Activated T-cell treated with anti-CD3 and anti-CD28 coated beads for 1 hour (primary cell): ENCODE results near the gene EYS.

Experiments used
- DNase-seq: peaks from one replicate; pipeline ENCODE4 v3.0.0-alpha.2; 2020; ENCODE audit warnings: low read depth

EYS gene

DNA sequence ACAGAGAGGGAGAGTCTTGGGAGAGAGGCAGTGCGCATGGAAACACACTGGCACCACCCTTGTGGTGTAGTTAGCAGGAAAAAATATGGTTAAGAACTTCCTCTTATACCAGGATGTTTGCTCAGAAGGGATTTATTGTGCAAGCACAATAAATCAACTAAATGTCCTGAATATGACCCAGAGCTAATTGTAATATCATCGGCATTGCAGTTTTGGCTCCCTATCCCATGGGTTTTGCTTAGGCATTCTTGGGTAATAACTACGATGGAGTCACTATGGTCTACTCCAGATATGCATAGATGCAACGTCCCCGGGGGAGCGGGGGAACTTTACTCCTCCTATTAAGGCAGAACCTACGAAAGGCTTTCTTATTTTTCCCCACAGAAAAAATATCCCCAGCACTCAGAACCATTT is 751.6 kb downstream of the EYS start:
- no peak for DNase-seq

DNA sequence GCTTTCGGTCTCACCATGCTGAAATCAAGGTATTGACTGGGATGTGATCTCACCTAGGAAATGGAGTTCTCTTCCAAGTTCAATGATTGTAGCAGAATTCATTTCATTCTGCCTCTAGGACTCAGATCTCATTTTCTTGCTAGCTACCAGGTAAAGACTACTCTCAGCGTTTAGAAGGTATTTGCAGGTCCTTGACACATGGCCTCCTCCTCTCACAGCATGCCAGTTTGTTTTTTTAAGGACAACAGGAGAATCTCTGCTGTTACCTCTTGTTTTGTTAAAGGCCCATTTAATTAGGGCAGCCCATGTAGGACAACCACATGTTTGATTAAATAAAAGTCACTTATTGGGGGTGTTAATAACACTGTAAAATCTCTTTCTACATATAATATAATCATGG is 757.8 kb downstream of the EYS start:
- DNase-seq: no peak

DNA sequence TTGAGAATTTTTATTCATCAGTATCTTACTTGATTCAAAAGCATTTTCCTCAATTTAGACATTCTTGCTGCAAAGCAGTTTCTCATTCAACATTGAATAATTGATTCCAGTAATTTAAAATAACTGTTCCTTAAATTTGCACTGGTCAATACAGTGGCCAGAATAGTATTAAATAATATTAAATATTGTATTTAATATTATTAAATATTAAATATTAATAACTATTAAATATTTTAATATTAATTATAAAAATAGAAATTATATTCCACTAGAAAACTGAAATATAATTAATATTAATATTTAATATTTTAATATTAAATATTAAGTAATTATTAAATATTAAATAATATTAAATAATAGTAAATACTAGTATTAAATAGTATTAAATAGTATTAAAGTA is 758.8 kb downstream of the EYS start:
- no peak for DNase-seq

DNA sequence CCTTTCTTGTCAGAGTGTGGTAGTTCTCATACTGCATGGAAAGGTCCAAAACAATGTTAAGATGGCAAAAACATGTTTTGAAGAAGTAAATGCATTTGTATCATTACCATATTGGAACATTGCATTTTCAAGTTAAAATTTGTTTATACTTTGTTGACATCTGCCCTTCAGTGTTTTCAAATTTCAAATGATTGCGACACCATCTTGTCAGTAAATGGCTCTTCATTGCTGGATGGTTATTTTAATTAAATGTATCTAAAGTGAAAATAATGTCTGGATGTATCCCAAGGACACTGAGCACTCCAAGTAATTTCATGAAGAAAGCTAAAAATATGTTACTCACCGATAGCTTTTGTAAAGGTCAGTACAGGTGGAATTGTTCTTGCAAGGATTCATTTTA is 761.6 kb downstream of the EYS start:
- no peak for DNase-seq

DNA sequence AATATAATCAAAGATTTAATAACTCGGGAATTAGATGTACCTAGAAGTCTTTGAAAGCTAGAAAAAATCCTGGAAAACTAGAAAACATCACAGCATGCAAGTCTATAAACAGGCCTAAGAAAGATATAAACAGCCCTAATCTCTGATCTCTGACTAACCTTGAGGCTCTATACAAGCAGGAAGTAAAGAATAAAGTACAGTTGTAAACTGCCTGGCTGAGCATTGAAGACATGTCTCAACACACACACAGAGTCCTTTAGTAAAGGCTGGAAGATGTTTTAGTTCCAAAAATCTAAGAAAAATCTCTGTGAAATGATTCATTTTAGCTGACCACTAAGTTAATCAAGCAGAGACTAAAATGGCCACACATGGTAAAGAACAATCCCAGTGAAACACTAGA is 774.5 kb downstream of the EYS start:
- DNase-seq: no peak

DNA sequence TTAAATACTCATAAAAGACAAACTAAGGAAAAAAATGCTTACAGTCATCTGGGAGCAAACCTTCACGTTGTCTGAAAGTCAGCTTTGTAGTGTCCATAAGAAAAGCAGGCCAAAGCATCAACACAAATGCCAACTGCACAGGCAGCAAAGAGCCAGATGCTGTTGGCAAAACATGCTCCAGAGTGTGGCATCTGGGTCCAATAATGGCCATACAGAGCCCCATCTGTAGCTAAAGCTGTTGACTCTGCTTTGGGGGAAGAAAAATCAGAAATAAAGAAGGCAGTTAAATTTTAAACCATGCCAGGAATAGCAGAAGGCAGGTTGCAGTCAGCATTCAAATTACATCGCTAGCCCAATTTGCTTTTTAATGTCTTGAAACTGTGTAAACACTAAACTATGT is 776.3 kb downstream of the EYS start:
- no peak for DNase-seq

DNA sequence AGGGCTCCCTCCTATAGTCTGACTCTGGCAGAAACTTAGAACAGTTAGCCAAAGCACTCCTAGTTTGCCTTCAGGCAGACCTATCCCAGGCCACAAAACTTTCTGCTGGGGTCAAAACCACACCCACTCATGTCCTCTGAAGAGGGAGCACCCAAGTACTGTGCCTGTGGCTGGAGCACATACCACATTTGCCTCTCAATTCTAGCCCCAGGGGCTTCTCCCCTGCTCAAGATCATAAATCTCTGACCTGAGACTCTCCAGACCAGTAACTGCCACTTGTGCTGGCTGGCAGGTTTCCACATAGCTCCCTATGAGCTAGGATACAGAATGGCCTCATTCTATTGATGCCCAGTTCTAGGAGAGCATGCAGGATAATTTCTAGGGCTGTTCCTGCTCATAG is 781.0 kb downstream of the EYS start:
- DNase-seq: no peak

DNA sequence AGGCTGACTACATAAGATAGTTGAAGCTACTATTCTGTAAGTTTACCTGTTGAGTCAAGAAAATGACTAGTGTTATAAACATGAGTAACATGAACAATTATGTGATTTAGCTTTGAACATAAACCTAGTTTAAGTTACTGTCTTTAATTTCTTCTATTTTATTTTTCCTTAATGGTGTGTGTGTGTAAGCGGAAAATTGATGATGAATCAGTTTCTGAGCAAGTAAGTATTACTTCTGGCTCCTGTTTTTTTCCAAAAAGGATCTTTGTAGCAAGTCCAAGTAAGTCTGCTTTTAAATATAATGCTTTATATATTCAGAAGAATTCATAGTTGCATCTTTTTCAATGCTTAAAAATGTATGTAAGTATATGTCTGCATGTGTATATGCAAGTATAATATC is 786.8 kb downstream of the EYS start:
- no peak for DNase-seq

DNA sequence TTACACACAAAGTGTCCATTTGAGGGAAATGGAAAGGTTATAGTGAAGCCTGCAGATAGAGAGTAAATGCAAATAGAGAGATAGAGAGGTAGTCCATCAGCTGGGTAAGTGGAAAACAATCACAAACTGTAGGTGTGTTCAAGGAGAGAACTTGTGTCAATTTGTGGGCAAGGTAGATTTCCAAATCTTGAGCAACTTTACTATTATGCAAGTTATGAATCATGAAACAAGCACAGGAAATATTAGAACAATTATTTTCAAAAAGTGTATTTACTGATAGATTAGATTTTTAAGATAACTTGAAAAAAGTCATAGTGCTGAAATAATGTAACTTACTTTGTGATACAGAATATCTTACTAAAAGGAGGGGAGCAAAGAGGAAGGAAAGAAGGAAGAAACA is 792.9 kb downstream of the EYS start:
- DNase-seq: no peak

DNA sequence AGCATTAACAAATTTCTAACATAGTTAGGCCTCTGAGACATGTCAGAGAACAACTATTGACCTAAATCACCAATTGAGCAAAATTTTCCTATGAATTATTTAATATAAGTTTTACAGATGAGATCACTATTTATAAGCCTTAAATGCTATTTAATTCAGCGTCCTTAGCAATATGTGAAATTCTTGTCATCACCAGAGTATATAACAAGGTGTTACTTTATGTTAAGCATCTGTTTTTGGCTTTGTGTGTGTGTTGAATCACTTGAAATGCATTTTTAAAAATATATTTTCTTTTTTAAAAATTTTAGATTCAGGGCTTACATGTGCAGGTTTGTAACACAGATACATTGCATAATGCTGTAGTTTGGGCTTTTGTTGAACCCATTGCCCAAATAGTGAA is 794.1 kb downstream of the EYS start:
- no peak for DNase-seq

DNA sequence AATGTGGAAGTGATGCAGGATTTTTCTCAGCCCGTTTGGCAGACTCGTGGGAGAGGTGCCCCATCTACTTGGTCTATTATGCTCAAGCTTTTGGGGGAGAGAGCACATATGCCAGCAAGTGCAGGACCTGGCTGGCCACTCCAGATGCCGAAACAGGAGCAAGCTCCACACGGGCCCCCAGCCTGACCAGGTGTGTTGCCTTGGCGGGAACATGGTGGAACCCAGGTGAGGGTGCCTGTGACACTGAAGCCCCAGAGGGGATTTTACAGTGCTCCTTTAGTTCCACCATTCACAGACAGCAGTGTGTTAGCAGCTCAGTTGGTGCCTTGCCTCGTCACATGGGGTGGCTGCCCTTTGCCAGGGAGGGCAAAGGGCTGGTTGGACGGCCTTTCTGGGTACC is 798.9 kb downstream of the EYS start:
- DNase-seq: no peak

DNA sequence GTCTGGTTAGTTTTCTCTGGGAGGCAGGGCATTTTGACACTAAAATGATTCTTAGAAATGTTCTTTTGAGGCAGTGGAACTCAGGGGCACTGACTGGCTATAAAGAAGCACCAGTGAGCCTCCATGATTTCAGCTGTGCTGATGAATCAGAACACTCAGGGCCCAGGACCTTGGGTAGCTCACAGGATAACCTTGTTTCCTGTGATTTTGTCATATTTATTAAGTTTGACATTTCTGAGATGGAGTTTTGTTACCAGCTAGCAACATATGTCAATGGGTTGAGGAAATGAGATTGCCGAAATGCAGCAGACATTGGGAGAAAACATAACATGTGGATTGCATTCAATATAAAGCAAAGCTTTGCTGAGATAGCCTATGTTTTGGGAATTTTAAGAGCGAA is 802.4 kb downstream of the EYS start:
- no peak for DNase-seq

DNA sequence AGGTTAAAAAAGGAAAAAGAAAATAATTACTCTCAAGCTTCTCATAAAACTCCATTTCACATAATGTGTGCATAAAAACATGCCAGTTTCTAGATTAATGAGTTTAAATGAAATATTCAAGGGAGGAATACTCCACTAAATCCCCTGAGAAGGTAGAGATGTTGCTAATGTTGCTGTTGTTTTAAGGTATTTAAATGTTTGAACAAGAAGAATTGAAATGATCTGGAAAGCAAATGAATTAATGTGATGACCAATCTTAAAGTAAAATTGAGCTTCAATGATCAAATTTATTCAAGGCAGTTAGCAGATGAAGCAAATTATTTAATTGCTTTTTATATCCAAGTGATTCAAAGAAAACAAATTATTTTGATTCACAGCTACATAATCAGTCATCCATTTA is 804.4 kb downstream of the EYS start:
- DNase-seq: no peak

DNA sequence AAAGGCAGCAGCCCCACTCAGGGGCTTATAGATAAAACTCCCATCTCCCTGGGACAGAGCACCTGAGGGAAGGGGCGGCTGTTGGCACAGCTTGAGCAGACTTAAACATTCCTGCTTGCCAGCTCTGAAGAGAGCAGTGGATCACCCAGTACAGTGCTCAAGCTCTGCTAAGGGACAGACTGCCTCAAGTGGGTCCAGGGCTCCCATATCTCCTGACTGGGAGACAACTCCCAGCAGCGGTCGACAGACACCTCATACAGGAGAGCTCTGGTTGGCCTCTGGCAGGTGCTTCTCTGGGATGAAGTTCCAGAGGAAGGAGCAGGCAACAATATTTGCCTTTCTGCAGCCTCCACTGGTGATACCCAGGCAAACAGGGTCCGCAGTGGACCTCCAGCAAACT is 810.1 kb downstream of the EYS start:
- no peak for DNase-seq

DNA sequence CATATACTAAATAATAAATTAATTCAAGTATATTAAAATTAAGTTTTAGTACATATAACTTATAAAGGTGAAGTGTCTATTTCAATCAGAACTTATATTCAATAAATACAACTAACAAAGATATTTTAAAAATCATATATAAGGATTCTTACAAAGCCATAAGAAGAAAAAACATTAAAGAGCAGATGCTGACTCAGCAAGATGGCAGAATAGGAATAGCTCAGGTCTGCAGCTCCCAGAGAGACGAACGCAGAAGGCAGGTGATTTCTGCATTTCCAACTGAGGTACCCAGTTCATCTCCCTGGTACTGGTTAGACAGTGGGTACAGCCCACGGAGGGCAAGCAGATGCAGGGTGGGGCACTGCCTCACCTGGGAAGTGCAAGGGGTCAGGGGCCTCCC is 811.1 kb downstream of the EYS start:
- no peak for DNase-seq

DNA sequence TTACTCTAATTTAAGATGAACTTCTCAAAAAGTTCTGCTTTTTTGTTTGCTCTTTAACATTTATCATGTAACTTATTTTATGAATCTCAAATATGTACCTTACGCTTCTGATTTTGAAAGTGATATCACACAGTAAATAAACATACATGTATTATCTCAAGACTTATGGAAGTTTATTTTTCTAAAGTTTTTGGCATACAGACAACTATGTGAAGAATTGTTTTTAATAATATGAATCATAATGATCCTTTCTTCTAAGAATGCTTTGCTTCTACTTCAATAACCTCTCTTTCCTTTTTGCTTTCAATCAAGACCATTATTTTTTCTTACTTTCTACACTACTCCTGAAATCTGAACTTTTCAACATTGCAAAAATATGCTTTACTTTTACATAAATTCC is 816.4 kb downstream of the EYS start:
- no peak for DNase-seq

DNA sequence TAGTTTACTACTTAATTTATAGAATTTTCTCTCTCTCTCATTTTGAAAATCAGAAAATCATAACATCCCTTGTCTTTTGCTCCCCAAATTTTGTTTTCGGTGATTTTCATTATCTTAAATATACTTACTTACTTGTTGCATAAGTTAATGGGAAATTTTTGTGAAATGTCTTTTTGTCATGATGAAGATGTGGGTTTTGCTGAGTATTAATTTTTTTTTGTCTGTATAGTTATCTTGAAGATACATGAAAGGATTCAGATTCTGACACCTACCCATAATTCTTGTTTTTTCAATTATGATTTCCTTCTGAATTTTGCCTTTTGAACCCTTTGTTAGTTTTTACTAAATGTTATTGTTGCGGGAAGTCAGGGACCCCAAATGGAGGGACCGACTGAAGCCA is 817.9 kb downstream of the EYS start:
- DNase-seq: no peak

DNA sequence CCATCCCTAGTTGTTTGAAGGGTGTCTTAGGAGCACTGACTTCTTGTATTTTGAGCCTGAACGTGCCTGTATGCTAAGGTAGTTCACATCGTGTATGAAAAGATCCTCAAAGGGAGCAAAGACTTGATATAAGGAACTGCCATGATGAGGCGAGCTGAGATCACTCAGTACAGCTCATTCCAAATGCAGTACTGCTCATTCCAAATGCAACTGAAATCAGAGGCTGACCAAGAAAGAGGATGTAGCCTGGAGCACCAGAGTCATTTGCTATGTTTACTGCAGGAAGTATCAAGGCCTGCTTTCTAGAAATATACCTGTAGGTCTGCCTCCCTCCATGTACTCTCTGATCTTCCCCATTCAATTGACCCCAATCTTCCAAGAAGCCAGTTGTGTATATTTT is 832.2 kb downstream of the EYS start:
- DNase-seq: no peak

DNA sequence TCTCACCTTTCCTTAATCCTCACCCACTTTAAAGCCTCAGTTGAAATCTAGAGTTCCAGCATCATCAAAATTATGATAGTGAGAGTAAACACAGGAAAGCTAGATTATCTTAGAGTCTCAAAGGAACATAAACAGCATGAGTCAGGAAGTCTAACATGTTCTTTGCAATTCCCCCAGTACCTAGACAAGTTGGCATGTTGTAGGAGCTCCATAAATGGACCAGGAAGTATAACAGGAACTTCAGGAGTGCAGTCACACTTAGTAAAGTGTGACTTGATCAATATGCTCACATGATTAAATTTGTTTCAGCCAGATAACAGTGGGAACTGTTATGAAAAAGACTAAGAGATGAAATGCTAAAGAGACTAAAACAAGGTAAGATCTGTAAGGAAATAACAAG is 834.4 kb downstream of the EYS start:
- DNase-seq: no peak

DNA sequence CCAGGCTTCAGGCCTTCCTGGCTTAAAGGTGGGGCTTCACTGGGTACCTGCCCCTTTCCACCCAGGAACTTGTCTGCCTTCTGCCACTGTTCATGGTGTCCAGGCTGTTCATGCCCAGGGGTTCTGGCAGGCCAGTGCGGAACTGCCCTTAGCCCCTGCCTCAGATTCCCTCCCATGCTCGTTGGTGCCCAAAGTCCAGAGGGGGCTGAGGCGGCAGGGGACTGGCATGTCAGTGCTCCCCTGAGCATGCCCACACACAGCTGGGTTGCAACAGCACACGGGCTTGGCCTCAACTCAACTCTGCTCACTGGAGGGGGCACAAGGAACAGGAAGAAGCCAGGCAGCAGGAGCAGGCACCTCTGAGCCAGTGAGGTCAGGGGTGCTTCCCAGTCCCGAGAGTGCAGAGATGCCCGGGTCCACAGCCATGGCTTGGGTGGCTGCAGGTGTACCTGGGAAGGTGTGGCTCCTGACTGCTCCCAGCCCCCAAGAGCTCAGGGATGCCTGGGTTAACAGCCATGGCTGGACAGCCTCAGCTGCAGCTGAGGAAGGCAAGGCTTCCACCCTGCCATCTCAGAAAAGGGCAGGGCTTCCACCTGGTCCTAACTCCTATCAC is 845.9 kb downstream of the EYS start:
- no peak for DNase-seq

DNA sequence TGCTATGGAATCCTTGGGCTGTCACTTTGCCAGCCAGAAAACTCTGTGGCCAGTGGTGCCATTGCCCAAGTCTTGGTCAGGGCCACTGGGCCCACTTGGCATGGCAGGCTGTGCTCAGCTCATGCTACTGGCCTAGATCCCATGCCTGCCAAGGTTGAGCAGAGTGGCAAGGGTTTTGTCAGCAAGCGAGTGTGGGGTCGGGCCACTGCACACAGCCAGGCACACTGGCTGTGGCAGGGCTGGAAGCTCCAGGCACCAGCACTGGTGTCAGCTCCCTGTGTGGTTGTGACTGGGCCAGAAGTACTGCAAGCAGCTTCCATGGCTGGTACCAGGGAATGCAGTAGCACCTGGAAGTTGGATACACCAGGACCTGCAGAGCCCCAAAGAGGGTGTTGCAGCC is 846.8 kb downstream of the EYS start:
- DNase-seq: no peak

DNA sequence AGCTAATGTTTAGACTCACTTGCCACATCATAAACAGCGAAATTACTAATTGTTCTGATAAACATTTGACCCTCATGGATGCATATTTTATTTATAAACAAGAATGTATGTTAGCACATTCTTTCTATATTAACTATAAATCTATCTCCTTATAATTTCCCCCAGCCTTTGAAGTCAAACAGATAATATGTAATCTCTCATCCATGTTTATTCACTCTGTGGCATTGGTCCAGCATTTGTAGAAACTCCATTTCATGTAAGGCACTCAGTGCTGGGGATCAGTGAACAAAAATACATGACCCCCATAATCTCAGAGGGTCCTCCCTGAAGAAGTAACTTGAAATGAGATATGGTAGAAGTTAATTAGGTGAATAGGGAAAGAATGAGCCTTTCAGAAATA is 856.9 kb downstream of the EYS start:
- no peak for DNase-seq

DNA sequence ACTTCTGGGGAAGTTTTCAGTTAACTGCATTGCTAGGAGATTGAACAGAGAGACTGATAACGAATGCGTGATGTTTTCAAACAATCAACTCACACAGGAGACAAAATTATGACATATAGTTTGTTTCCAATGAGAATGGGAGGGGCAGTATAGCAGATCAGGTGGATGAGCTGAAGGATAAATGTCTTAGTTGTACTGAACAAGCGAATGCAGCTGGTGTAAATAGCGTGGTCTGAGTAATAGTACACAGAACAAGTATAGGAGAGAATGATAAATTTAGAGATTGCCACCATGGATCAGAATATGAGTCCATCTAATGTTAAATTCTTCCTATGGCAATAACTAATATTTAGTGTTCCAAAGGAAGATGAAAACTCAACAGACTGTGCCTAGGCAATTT is 858.6 kb downstream of the EYS start:
- no peak for DNase-seq

DNA sequence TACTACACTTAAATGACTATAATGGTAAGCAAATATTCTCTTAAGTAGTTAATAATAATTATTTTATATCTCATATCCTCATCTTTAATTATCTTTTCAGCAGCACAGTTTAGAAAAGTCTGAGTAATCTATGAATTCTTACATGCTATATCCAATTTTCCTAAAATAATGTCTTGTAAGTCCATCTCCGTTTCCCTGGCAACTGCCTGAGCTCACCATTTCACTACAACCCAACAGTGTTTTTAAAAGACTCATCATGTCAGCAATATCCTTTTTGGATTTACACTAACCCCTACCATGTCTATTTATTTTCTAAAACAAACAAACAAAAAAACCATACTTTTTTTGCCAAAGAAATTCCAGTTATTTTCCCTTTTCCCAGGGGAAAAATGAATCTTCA is 859.6 kb downstream of the EYS start:
- no peak for DNase-seq

DNA sequence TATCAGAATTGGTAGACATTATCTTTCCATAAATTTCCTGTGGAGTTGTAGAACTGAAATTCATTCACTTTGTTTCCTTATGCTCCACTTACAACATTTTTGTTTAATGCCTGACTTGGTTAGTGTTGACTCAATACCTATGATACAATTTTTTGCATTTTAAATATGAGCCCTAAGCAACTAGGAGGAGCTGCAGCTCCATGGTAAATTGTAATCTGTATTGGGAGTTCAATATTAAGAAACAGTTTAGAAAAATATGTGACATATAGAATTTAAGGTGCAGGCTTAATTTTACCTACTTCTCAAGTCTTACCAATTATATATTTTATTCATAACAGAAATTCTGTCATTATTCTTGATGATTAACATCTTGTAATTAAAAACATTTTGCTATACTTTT is 868.3 kb downstream of the EYS start:
- DNase-seq: no peak
